PC-9 (cell line): ENCODE results near the gene PET100.

ENCODE experiments used
- CTCF ChIP-seq: fragments of 200-600 bp; sonication (generic); conservative IDR thresholded peaks from 2 replicates; pipeline ENCODE4 v1.6.1; 2017; ENCODE audit warnings: mixed run types, antibody characterized with exemption, mild to moderate bottlenecking, moderate library complexity
- EZH2 ChIP-seq: fragments of 200-600 bp; sonication (generic); IDR thresholded peaks from 2 replicates; pipeline ENCODE4 v1.8.0; 2017; ENCODE audit warnings: antibody characterized with exemption, low read depth

- TF ChIP-seq CTCF (no peak; the same call in 1 of the 2 replicates), EZH2 (no peak)
These were observed 12.0 kb downstream of the PET100 start for GRCh38 chr19:7641290-7642276.
